Measurements from ENCODE around the gene PRSS36.
A peak's percentile ranks its signal among the peaks of the same experiment; 100 is the strongest.
"Not testable (repeated sequence)": the region's sequence is repeated elsewhere in the genome, so short reads cannot be mapped to it uniquely, and the experiment has no call there.

Gene PRSS36

DNA sequence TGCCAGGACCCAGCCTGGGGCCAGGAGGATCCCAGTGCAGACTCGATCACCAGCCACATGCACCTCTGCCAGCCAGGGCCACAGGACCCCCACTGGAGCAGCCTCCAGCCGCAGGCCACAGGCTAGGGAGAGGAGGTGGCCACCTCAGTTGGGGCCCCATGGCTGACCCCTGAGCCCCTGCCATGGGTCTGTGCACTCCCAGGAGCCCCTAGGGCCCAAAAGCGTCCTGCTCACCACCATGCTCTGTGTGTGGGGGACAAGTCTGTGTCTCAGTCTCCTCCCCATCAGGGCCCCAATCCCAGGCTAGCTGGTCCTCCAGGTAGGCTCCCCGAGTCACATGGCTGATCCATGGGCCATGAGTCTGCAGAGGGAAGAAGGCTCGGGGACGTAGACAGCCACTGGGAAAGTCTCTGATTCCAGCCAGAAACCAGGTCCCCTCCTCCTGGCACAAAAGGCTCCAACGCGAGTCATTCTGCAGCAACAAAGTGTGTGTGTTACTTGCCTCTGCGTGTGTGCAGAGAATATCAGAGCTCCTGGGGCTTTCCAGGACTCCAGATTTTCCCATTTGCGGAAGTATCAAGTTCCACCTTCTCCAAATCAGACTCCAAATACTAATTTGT, 8.3 kb downstream of the PRSS36 start:
- no peak for DNase-seq

DNA sequence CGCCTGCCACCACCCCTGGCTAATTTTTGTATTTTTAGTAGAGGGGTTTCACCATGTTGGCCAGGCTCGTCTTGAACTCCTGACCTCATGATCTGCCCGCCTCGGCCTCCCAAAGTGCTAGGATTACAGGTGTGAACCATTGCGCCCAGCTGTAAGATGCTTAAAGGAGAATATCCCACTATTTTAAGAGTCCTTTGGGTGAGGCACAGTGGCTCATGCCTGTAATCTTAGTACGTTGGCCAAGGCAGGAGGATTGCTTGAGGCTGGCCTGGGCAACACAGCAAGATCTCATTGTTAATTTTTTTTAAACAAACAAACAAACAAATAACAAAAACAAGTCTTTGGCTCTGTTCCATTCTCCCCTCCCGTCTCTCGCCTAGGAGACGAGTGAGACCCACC, 8.8 kb downstream of the PRSS36 start:
- not testable (repeated sequence) for DNase-seq

DNA sequence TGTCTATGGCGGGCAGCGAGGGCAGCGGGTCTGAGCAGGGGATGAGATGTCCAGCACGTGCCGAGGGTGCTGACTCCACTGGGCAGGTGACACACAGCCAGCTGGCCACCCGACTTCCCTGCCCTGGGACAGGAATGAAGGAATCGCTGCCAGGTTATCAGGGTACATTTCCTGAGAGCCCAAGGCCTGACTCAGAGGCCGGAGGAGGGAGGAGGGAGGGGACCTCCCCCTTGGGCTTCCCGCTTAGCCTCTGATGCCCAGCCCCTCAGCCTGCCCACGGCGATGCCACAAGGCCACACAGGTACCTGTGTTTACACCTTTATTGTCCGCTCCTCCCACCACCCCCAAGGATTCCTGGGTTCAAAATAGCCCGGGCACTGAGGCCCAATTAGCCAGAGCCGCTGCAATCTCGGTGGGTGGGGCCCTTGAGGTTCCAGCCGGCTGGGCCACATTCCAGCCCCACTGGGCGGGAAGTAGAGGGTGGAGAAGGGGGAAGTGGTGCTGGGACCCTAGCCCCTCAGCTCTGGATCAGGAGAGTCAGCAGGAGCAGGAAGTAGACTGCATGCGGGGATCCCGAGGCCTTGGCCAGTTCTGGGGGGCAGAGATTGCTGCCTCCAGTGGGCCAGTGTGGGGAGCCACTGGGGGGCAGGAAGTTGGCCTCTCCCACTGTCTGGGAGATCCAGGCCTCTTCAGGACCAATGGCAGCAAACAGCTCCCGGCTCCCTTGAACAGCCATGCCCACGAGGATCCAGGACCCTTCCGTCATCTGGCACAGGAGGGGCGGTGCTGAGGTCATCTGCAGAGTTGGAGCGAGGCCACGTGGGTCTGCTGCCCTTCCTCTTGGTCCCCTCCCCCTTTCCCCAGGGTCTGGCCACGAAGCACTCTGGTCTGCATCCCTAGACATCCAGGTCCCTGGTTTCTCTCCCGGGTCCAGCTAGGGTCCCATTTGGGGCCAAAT, 11.0 kb downstream of the PRSS36 start:
- peak; percentile 59 for DNase-seq

DNA sequence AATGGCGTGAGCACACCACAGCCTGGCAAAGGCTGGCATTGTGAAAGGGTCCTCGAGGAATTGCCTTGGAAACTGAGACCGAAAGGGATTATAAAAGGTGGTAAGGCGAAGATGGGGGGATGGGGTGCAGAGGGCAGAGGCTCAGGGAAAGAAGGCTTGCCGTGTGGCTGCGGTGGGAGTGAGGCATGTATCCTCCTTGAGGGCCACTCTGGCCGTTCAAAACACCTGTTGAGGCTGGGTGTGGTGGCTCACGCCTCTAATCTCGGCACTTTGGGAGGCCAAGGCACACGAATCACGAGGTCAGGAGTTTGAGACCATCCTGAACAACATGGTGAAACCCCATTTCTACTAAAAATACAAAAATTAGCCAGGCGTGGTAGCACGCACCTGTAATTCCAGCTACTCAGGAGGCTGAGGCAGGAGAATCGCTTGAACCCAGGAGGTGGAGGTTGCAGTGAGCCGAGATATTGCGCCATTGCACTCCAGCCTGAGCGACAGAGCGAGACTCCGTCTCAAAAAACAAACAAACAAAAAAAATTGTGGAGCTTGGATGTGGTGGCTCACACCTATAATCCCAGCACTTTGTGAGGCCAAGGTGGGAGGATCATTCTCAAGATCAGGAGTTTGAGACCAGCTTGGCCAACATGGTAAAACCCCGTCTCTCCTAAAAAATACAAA, 12.9 kb downstream of the PRSS36 start:
- not testable (repeated sequence) for DNase-seq

DNA sequence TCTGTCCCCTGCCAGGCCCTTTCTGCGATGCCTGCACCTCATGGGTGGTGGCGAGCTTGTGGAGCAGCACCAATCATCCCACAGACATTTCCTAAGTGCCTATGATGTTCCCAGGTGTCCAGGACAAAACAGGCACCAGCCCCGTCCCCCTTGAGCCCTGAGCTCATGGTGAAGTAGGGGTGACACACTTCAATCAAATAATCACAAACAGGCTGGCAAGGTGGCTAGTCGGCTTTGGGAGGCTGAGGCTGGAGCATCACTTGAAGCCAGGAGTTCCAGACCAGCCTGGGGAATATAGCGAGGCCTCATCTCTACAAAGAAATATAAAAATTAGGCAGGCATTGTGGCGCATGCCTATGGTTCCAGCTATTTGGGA, 13.6 kb downstream of the PRSS36 start:
- DNase-seq = no peak

DNA sequence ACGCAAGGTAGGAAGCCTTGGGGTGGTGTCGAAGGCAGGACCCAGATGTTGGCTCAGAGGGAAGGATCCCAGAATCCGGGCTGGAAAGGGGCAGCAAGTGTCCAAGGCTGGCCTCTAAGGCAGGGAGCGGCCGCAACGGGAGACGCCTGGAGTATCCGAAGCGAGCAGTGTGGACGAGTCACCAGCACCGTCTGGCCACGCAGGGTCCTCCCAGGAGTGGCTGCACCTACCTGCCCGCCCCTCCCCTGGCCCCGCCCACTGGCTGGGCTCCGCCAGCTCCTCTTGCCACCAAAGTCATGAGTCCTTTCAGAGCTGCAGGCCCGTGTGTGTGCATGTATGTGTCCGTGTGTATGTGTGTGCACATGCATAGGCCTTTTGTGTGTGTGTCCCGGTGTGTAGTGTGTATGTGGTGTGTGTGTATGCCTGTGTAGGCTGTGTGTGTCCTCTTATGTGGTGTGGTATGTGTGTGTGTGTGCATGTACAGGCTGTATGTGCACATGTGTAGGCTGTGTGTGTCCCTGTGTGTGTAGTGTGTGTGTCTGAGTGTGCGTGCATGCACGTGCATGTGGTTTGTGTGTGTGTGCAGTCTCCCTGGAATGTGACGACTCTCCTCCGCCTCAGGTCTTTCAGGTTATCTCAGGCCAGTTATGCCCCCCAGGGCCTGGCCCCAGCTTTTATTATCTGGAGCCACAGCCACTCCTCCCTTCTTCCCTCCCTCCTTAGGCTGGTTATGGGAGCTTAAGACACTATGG, 14.2 kb downstream of the PRSS36 start, which contains the start of gene PRSS8:
Gene PRSS8, minus strand, starts transcription at position 193 of the 752 bp plus-strand sequence. CDS start 229 bp downstream, outside the sequence.
- no peak for DNase-seq

DNA sequence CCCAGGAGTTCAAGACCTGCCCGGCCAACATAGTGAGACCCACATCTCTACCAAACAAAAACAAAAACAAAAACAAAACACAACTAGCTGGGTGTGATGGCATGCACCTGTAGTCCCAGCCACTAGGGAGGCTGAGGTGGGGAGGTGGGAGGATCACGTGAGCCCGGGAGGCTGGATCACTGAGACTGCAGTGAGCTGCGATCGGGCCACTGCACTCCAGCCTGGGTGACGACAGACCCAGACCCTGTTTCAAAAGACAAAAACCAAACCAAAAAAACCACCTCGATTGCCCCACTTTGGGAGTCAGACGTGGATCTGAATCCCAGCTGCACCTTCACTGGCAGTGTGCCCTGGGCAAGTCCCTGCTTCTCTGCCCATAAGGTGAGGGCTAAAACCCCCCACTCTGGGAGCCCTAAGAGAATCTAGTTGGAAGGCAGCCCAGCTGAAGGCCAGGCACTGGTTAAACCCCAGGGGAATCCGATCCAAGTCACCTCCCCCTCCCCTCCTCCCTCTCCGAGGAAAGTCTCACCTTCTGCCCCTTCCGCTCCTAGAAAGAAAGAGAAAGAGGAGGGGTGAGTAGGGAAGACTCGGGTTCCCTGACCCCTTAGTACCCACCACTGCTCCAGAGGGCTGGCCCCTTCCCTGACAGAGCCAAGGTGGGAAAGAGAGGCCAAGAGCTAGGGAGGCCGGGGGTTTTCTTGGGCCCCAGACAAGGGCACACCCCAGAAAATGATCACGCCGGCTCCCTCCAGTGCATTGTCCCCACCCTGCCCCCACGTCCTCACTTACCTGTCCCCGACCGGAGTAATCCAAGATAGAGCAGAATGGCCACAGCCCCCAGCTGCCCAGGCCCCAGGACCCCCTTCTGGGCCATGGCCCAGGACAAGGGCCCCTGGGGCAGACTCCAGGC, 15.0 kb downstream of the PRSS36 start:
- DNase-seq = peak; percentile 24

DNA sequence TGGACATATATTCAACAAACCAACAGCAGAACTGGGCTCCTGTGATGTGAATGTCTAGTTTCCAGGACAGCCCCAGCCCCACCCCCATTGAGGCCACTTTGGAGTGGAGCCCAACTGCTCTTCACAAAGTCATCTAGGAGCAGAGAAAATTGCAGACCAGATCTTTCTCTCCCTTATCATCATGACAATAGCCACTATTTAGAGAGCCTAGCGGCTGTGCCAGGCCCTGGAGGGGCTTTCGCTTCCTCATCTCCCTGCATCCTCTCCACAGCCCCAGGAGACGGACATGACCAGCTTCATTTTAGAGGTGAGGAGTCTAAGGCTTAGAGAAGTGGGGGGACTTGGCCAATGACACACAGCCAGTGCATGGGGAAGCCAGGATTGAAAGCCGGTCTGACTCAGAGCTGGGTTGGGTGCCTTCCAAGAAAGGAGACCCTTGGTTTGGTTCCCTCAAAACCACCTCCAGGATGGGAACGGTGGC, 15.7 kb downstream of the PRSS36 start:
- peak; percentile 29 for DNase-seq

DNA sequence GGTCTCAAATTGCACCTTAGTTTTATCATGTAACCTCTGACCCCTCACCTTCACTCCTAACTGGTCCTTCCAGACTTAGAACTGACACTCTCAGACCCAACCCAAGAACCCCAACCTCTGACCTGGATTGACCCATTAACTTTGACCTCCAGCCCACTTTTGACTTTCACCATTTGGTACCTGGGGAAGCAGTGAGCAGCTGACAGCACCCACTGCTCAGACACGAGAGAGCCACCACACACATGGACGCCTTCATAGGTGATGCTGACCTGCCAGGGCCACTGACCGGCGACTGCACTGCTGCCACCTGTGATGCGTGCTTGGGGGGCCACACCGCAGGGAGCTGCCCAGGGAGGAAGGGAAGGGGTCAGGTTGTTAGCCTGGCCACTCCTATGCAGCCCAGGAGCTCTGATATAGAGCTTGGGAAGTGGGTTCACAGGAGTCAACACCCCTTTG, 16.8 kb downstream of the PRSS36 start:
- no peak for DNase-seq

DNA sequence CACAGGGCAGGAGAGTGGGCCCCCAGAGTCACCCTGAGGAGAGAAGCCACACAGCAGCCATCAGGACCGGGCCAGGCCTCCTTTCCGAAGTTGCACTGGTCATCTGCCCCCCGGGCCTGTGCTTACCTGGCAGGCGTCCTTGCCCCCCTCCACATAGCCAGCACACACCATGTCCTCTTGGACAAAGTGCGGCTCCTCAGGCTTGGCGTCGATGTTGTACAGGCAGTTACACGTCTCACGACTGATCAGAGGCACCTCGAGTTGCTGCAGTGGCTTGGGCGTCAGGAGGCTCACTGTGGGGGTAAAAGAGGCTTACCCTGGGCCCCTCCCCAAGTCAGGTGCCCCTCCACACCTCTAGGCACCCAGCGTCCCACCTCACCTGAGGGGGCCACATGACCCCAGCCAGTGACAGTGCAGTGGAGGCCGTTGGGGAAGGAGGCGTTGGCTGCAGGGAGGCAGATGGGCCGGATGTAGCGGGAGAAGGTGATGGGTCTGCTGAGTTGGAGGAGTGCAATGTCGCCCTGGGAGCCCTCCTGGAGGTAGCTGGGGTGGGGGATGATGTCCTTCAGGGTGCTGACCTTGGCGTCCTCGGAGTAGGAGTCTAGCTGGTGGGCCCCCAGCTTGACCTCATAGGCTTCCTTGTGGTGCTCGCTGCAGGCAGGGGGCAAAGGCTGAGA, 17.4 kb downstream of the PRSS36 start:
- no peak for DNase-seq

DNA sequence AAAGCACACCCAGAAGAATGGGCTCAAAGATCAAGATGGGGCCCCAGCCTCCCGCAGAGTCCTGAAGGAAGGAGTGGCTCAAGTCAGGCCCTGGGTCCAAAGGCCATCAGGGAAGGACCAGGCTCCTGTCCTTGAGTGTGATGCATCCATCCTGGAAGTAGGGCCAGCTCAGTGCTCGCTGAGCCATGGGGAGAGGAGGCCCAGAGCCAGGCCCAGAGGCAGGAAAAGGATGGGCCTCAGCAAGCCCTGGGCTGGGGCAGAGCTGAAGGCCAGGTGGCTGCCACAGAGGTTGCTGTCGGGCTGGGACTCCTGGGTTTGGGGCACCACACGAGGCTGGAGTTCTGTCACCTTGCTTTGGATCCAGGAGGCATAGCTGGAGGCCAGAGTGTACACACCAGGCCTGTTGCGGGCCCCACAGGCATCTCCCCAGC, 18.0 kb downstream of the PRSS36 start:
- DNase-seq = no peak

DNA sequence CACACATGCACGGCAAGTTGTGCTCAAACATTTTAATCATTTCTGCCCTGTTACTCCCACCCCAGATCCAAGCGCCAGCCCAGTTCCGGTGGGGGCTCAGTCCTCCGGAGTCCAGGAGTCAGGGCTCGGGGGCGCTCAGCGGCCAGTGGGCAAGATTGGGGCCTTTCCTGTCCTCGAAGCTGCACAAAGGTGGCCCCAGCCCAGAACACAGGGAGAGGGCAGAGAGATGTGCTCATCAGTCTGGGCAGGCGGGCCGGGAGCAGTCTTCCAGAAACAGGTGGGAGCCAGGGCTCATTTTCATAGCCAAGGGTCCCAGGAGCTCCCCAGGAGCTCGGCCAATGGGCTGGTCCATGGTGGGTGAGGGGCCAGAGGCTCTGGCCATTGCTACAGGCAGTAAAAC, 18.4 kb downstream of the PRSS36 start:
- no peak for DNase-seq

DNA sequence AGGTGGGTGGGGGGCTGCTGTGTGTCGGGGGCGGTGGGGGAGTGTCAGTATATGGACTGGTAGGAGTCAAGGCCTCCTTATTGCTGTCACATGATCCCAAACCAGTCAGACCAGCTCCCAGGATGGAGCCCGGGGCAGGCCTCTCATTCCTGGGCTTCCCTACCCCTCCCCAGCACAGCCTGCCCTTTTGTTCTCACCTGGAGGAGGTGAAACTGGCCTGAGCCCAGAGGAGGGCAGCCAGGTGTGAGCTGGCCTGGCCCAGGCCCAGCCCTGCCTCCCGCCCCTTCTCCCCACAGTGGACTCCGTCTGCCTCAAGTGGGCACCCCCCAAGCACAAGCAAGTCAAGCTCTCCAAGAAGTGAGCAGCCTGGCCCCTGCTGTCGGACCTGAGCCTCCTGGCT, 19.0 kb downstream of the PRSS36 start:
- no peak for DNase-seq

DNA sequence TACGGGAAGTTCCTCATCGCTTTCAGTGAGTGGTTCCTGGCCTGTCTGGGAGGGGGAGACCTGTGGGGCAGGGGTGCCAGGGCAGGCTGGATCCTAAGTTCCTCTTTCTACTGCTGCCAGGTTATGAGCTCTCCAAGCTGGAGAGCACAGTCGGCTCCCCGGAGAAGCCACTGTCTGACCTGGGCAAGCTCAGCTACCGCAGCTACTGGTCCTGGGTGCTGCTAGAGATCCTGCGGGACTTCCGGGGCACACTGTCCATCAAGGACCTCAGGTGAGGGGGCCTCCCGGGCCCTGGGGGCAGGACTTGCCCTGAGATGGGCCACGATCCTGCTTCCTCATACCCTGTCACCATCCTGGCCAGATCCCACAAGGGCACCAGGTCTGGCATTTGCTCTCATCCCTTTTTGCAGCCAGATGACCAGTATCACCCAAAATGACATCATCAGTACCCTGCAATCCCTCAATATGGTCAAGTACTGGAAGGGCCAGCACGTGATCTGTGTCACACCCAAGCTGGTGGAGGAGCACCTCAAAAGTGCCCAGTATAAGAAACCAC, 19.5 kb downstream of the PRSS36 start:
- DNase-seq = no peak

DNA sequence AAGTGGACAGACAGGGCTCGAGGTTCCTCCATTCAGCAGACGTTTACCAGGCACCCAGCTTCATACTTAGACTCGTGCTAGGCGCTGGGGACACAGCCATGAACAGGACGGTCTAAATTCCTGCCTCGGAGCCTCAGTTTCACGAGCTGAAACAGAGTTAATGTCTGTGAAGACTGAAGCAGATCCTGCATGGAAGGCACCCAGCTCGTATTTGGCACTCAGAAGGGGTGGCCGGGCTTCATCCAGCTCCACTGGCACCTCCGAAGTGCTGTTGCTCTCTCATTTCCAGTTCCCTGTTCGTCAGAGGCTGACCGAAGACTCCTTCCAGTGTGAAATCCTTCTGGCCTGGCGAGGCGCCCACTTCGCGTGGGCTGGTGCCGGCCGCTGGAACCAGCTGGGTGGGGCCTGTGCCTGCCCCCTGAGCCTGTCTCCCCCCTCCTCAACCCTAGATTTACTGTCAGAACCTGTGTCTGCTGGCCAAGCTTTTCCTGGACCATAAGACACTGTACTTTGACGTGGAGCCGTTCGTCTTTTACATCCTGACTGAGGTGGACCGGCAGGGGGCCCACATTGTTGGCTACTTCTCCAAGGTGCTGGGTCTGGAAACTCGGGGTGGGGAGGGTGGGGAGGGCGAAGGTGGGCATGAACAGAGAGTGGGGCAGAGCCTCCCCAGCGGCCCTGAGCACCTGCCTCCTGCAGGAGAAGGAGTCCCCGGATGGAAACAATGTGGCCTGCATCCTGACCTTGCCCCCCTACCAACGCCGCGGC, 20.1 kb downstream of the PRSS36 start:
- no peak for DNase-seq

DNA sequence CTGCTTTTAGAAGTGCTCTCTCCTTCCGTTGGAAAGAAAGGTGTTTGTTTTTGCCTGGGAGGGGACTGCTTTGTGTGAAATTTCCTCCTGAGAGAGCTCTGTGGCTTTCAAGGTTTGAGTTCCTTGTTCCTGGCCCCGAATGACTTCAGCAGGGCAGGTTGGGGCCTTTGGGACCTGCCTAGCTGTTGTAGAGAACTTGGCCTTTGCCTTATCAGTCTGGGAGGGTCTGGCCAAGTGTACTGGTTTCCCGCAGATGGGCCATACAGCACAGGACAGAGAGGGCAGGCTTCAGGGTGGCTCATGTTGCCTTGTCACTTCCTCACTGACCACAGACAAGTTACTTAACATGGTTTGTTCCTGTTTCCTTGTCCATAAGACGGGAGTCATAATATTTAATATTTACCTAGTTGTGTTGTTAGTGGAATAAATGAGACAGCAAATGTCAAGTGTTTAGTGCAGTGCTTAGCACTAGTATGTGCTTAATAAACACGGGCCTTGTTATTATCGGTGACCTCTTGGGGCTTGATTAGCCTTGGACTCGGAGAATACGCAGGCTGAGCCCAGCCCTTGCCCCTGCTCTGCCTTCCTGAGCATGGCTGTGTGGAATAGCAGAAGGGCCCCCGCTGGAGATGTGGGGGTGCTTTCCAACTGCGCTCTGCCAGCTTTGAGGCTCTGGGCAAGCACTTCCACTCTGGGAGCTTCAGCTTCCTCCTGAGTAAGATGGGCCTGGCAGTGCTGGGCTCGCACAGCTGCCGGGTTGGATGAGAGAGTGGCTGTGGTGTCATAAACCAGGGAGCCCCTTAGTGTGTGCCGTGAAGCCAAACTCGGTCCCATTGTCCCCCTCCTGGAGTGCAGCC, 20.9 kb downstream of the PRSS36 start:
- DNase-seq = no peak

DNA sequence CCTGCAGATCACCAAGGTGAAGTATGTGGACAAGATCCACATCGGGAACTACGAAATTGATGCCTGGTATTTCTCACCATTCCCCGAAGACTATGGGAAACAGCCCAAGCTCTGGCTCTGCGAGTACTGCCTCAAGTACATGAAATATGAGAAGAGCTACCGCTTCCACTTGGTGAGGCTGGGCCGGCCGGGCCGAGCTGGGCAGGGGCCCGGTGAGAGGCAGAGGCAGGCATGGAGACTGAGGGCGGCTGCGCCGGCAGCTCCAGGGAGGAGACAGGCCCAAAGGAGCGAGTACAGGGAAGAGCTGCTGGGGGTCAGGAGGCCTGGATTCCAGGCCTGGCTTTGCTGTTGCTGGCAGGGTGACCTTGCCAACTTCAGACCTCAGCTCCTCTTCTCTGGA, 22.7 kb downstream of the PRSS36 start:
- DNase-seq = no peak

DNA sequence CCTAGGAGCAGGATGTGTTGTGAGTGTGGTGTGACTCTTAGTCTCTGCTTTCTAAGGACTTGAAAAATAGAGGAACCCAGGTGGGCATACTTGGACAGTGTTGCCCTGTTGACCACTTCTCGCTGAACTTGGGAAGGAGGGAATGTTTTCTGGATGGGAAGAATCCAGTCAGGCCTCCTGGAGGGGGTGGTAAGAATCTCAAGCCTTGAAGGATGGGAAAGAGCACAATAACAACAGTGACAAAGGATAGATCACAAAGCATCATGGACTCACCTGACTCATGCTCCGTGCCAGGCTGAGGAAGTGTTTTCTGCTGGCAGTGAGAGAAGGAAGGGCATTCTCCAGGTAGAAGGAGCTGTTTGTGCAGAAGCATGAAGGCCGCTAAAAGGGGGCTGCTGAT, 24.0 kb downstream of the PRSS36 start:
- no peak for DNase-seq

DNA sequence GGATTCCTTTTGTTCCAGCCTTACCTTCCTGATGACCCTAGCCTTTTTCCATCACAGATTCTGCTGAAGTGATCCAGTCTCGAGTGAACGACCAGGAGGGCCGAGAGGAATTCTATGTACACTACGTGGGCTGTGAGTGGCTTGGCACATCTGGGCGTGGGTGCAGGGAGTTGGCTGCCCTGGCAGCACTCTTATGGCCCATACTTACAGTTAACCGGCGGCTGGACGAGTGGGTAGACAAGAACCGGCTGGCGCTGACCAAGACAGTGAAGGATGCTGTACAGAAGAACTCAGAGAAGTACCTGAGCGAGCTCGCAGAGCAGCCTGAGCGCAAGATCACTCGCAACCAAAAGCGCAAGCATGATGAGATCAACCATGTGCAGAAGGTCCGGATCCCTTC, 29.7 kb downstream of the PRSS36 start:
- no peak for DNase-seq
